MM.1S (cell line): ENCODE results near the gene SARNP.

ENCODE experiments used
- CTCF ChIP-seq: fragments of 300-600 bp; sonication (generic); IDR thresholded peaks from 2 replicates; pipeline ENCODE4 v1.5.1; 2016; ENCODE audit warnings: antibody characterized with exemption, low read length, mixed read lengths
- EZH2 ChIP-seq: fragments of 300-600 bp; sonication (generic); optimal IDR thresholded peaks from 2 replicates; pipeline ENCODE3; 2017; ENCODE audit warnings: low read depth, mild to moderate bottlenecking, antibody characterized with exemption, low read length, mixed read lengths

- TF ChIP-seq CTCF (no peak), EZH2 (no peak)
Measured at GRCh38 chr12:55844961-55845360, 27.4 kb upstream of the SARNP start.
